Measurements from ENCODE around the gene TIA1.

Gene TIA1

GRCh38 chr2:70160545-70160944, 87.9 kb downstream of the TIA1 start:
- DNase-seq (ENCODE audit: low read depth in 2 of 2) = no peak

Measured in stimulated activated CD8-positive, alpha-beta memory T cell treated with anti-CD3 and anti-CD28 coated beads, Interleukin-2, amount 100 ng/mL, for 48 hours (primary cell).